Cardiac septum (tissue), 1 donor: ENCODE results near the gene MNT. TPM values are rescaled to one million over a fixed set of nuclear protein-coding genes. Genes with fewer than 3 reads are reported as not detected.

Source experiments
- DNase-seq: peaks from one replicate; pipeline ENCODE4 v3.0.0-alpha.2; 2020; ENCODE audit warnings: low spot score
- intact Hi-C: fragments of 100-400 bp; cut with DNase I; formaldehyde crosslinking; loops from one replicate; pipeline ENCODE4 v1.14.0; 2022
- total RNA-seq: library from RNA; stranded (reverse); fragmentation: NEBNext Ultra II Directional; extraction: Animal tissue kit (Norgen Biotek cat#: 25700); gene quantifications from one replicate; pipeline ENCODE4 v1.2.1, GENCODE V29; 2021
- donor health status: DM: no; HTN: no; CAD: no.

MNT gene
- total RNA-seq, 1 donor from 2014 or later = 12.9 TPM

GRCh38 chr17:2398182-2398581, 2.7 kb downstream of the MNT start:
- intact Hi-C loops = no loop called here
- no peak for DNase-seq

GRCh38 chr17:2397247-2398171, 3.4 kb downstream of the MNT start:
- no peak for DNase-seq
- intact Hi-C loops = no loop called here

GRCh38 chr17:2396568-2397246, 4.2 kb downstream of the MNT start:
- intact Hi-C loops = no loop called here
- peak; percentile 98 for DNase-seq

DNA sequence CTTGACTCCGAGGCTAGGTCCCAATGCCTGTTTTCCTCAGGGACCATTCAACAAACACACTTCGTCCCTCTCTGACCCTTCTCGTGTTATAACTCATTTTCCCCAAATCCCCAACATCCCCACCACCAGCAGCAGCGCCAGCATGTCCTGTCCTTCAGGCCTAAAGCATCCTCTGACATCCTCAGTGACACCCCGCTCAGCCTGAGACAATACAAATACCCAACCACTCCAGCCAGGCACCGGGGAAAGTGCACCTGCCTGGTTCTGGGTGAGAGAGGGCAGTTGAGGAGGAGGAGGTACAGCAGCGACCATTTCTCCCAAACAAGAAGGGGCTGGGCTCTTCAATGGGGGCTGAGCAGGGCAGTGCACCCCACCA, 4.7 kb downstream of the MNT start:
- DNase-seq = no peak
- intact Hi-C loops = no loop called here

DNA sequence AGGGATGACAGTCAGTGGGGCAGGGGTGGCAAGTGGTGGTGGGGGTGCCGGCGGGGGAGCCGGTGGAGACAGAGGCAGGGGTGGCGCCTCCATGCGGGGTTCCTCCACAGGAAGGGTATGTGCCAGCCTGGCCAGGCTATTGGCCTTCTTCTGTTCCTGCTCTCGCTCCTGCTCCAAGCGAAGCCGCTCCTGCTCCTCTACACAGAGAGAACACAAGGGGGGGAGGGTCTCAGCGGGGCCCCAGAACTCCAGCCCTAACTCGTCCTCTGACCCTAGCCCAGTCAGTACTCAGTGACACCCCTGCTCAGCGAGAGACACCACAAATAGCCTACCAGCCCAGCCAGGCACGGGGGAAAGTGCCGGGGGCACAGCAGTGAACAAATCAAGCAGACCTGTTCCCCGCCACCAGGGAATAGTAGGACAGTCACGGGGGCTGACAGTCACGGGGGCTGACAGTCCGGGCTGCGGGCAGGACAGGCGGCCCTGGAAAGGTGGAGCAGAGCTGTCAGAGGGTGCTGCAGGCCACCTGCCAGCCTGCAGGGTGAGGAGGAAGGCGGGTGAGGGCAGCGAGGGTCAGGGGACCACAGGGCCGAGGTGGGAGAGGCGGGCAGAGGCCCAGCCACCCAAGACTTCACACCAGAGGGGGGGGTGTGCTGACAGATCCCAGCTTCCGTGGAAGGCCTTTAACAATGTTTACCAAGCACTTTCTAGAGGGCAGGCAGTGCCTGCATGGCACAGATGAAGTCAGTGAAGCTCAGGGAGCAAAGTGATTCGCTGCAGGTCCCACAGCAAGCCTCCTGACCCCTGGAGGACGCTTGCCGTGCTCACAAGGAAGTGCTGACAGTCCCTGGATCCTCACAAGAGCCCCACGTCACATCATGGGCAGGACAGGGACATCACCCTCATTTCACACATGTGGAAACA, 5.3 kb downstream of the MNT start:
- intact Hi-C loops = no loop called here
- no peak for DNase-seq

DNA sequence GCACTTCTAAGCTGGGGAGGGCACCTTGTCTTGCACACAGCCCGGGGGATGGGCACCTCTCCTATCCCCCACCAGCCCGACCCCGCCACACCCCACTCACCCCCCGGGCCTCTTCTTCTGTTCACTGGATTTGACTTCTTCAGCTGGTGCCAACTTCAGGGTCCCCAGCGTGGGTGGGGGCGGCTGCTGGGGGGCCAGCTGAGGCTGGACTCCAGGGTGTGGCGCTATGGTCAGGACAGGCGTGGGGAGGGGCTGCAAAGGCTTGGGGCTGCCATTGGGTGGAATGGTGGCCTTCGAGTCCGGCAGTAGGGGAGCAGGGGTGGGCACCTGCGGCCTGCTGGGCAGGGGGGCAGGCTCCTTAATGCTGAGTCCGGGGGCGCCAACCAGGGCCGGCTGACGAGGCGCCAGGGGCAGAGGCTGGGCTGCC, 6.1 kb downstream of the MNT start:
- no peak for DNase-seq

GRCh38 chr17:2393954-2394749, 6.7 kb downstream of the MNT start:
- intact Hi-C loops = loop anchor here (1.0 to 5.0 kb wide), 2 partner anchors 7 to 198 kb away; partner anchors contain the start of genes MNT and PAFAH1B1
- DNase-seq = no peak

More for the DNA sequence above, 6.1 kb downstream of the MNT start:
- intact Hi-C loops = loop anchor here (5.0 kb wide), 1 partner anchor 198 kb away; the partner anchor contains the start of gene PAFAH1B1

DNA sequence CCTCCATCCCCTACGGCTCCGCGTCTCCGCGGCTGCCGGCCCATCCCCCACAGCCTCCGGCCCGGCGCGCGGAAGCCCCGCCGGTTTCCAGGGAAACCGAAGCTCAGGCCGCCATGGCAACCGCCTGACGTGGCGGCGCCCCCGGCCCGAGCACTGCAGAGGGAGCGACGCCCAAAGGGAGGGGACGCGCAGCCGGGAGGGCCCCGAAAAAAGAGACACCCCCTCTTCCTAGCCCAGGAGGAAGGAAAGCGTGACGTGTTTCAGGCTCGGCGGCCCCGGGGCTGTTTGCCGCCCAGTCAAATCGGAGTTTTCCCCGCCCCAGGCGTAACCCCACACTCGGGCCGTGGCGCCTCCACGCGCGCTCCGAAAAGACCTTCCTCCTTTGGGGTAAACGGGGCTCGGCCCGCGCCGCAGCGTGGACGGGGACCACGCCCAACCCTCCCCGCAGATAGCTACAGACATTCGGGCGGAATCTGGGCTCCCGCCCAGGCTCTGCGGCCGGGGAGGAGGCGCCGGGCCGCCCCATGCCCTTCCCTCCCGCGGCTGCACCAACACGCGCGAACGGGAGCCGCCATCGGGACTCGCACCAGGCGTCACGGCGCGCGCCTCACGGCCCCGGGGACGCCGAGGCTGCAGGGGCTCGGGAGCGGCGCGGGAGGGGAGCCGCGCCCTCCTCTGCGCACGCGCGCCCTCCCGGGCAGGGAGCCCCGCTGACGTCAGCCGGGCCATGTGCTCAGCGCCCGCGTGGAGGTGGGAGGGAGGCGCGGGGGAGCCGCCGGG, 7.5 kb downstream of the MNT start:
- DNase-seq = peak; percentile 96
- intact Hi-C loops = loop anchor here (1.0 to 5.0 kb wide), 2 partner anchors 8 to 199 kb away; partner anchors contain the start of genes MNT and PAFAH1B1

- intact Hi-C loops = loop anchor here (1.0 to 5.0 kb wide), 2 partner anchors 9 to 200 kb away; partner anchors contain the start of genes MNT and PAFAH1B1
- peak; percentile 98 for DNase-seq
Measured at GRCh38 chr17:2392252-2393173, 8.3 kb downstream of the MNT start.

- intact Hi-C loops = loop anchor here (5.0 kb wide), 1 partner anchor 201 kb away; the partner anchor contains the start of gene PAFAH1B1
- DNase-seq = no peak
Measured at GRCh38 chr17:2391597-2392251, 9.1 kb downstream of the MNT start.

- no peak for DNase-seq
- intact Hi-C loops = loop anchor here (5.0 kb wide), 1 partner anchor 202 kb away; the partner anchor contains the start of gene PAFAH1B1
Measured at GRCh38 chr17:2390199-2390836, 10.5 kb downstream of the MNT start.

- DNase-seq = no peak
- intact Hi-C loops = no loop called here
Measured at GRCh38 chr17:2388683-2389055, 12.2 kb downstream of the MNT start.

DNA sequence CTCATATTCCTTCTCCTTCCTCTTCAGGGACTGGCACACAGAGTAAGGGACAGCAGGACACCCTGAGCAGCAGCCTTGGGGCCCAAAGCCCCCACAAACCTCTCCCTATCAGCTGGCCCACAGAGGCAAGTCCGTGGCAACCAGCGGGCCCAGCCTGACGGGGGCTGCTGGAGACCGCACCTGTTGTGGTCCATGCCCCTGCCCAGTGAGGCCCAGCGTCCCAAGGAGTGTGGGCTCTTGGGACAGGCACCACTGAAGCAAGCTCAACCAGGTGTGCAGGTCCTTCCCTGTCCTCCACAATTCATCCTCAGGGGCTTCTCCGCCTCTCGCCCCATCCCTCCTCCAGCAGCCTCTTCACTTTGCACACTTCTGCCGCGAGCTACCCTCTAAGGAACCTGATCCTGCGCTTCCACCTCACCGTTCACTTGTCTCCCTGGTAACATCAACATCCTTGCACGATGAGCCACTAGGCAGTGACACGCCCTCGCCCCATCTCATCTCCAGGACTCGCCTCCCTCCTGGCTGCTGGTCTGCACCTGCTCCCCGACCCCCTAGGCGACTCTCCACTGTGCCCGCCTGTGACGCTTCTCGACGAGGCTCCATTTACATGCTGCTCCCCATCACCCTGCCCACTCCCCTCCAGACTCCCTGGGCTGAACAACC, 12.7 kb downstream of the MNT start:
- intact Hi-C loops = no loop called here
- DNase-seq = no peak

DNA sequence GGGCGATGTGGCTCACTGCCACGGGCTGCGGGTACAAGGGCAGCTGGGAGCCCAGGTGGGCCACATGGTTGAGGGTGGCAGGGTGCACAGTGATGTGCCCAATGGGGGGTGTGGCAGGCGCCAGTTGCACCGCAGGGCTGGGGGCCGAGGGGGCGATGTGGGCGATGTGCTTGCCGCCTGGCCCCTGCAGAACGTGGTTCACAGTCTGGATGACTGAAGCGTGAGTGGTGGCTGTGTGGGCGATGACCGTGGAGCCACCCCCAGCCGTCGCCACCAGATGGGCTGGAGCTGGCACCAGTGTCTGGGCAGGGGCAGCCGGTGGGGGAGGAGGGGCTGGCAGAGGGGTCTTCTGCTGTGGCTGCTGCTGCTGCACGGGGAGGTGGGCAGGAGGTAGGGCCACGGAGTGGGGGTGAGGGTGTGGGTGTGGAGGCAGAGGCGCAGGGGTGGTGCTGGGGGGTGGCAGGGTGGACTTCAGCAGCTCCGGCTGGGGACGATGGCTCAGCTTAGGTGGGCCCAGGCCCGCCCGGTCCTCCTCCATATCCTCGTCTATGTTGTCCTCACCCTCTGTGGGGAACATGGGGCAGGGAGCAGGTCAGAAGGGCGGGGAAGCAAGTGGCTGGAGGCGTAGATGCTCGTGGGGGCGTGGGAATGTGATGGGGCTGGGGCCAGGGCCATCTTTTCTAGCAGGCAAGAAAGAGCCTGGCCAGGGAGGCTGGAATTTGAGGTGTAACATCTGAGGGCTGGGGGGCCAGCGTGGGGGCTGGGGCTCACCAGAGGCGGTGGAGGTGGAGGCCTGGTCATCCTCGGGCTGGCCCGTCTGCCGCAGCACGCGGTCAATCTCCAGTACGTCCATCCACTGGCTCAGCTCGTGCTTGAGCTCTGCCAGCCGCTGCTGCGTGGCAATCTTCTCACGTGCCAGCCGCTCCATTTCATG, 13.5 kb downstream of the MNT start:
- DNase-seq = no peak

More for the DNA sequence above, 13.5 kb downstream of the MNT start:
- intact Hi-C loops = no loop called here
